Ascending aorta (tissue), 2 donors: Measurements from ENCODE around the gene PTPRG. TPM values are rescaled to one million over a fixed set of nuclear protein-coding genes. Genes with fewer than 3 reads are reported as not detected.

Experiments
- DNase-seq, 2 donors: peaks; one replicate each; pipeline ENCODE4 v3.0.0-alpha.2; 2019; ENCODE audit warnings: low spot score in 2 of 2
- H3K27ac ChIP-seq, 2 donors: fragments of 200-600 bp; sonication (generic); one replicate each; pipeline ENCODE4 v1.5.1; 2016 to 2017; ENCODE audit warnings: mild to moderate bottlenecking in 1 of 2
- H3K27me3 ChIP-seq: fragments of 200-600 bp; sonication (generic); one replicate; pipeline ENCODE4 v1.5.1; 2017
- H3K36me3 ChIP-seq, 2 donors: fragments of 200-600 bp; sonication (generic); one replicate each; pipeline ENCODE4 v1.5.1; 2016
- H3K4me1 ChIP-seq, 2 donors: fragments of 200-600 bp; sonication (generic); one replicate each; pipeline ENCODE4 v1.5.1; 2016 to 2017; ENCODE audit warnings: mild to moderate bottlenecking in 1 of 2
- H3K4me3 ChIP-seq, 2 donors: fragments of 200-600 bp; sonication (generic); one replicate each; pipeline ENCODE4 v1.5.1; 2016 to 2017; ENCODE audit warnings: mild to moderate bottlenecking in 1 of 2
- H3K9me3 ChIP-seq, 2 donors: fragments of 200-600 bp; sonication (generic); one replicate each; pipeline ENCODE4 v1.5.1; 2016
- intact Hi-C: fragments of 100-400 bp; cut with DNase I; formaldehyde crosslinking; loops from one replicate; pipeline ENCODE4 v1.15.1; 2023
- total RNA-seq: library from RNA; depleted of rRNA; stranded (reverse); fragments of >200 nt; gene quantifications from one replicate; pipeline ENCODE4 v1.1.0, GENCODE V29; 2016
- TF ChIP-seq, protein P1 (sequence below), 3 experiments: fragments of 200-600 bp in 2 of 3; fragments of 450-650 bp in 1 of 3; sonication (generic) in 2 of 3; IDR thresholded peaks; one replicate each; pipeline ENCODE4 v1.5.1; 2016 to 2019; ENCODE audit warnings: antibody characterized with exemption in 3 of 3, mild to moderate bottlenecking in 1 of 3, moderate library complexity in 1 of 3

PTPRG gene
- total RNA-seq, 1 donor from 2014 or later = 129 TPM

DNA sequence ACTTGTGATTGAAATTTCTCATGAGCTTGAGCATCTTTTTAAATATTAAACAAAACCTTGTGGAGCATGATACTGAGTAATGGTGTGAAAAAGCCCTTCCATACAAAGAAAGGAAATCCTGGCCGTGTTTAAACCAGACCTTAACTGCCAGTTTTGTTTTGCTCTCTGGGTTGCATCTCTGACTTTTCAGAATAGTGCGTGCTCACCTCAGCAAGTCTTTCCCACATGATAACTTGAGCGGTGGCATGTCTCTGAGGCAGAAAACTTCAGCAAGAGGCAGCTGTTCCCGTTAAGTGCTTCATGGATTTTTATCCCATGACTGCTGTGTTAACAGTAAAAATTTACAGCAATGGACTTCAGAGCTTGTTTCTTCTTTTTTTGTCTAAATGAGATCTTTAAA, 418.7 kb downstream of the PTPRG start:
- H3K4me1 ChIP-seq = peaks cover 4 to 6% of the 10 kb centered on the region in 2 donors
- H3K36me3 ChIP-seq = no peaks in the 10 kb centered on the region
- TF ChIP-seq, protein P1, sequence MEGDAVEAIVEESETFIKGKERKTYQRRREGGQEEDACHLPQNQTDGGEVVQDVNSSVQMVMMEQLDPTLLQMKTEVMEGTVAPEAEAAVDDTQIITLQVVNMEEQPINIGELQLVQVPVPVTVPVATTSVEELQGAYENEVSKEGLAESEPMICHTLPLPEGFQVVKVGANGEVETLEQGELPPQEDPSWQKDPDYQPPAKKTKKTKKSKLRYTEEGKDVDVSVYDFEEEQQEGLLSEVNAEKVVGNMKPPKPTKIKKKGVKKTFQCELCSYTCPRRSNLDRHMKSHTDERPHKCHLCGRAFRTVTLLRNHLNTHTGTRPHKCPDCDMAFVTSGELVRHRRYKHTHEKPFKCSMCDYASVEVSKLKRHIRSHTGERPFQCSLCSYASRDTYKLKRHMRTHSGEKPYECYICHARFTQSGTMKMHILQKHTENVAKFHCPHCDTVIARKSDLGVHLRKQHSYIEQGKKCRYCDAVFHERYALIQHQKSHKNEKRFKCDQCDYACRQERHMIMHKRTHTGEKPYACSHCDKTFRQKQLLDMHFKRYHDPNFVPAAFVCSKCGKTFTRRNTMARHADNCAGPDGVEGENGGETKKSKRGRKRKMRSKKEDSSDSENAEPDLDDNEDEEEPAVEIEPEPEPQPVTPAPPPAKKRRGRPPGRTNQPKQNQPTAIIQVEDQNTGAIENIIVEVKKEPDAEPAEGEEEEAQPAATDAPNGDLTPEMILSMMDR (IDR thresholded peaks at IDR 0.05) = no peak
- H3K27me3 ChIP-seq = no peaks in the 10 kb centered on the region
- H3K9me3 ChIP-seq = no peaks in the 10 kb centered on the region
- intact Hi-C loops = no loop called here
- no peak overlapping the region for H3K27ac ChIP-seq
- no peak overlapping the region for H3K4me3 ChIP-seq
- no peak for DNase-seq

DNA sequence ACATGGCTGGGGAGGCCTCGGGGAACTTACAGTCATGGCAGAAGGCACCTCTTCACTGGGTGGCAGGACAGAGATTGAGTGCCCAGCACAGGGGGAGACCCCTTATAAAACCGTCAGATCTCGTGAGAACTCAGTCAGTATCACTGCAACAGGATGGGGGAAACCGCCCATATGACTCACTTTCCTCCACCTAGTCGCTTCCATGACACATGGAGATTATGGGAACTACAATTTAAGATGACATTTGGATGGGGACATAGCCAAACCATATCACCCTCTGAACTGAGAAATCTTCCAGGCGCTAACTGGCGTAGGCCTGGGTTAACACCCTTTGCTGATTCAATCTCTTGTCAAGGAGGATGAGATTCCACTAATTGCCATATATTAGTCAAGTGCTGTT, 419.7 kb downstream of the PTPRG start:
- intact Hi-C loops = no loop called here
- Histone ChIP-seq H3K36me3 (no peaks in the 10 kb centered on the region), H3K4me3 (no peak overlapping the region), H3K27ac (no peak overlapping the region), H3K4me1 (peaks cover 0 to 6% of the 10 kb centered on the region in 2 donors), H3K27me3 (no peaks in the 10 kb centered on the region), H3K9me3 (no peaks in the 10 kb centered on the region)
- TF ChIP-seq, protein P1 (IDR thresholded peaks at IDR 0.05) = no peak
- no peak for DNase-seq

DNA sequence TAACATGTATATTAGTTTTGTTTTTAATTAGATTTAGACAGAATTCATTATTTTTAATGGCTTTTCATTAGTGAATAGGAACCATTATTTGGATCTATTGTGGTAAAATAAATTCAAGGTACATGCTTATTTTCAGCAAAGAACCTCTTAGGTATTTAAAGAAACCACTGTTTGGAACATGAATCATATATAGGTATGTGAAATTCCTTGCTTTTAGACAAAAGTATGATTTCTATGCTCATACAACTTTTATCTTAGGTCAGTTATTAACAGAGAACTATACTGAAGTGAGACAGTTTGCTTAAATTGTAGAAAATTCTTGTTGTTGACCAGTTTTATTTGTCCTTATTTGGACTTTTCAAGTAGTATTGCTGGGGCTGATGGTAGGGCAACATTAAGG, 422.1 kb downstream of the PTPRG start:
- H3K27ac ChIP-seq = no peak overlapping the region
- no peak for DNase-seq
- peaks cover 0 to 6% of the 10 kb centered on the region in 2 donors for H3K4me1 ChIP-seq
- H3K9me3 ChIP-seq = no peaks in the 10 kb centered on the region
- no peaks in the 10 kb centered on the region for H3K36me3 ChIP-seq
- intact Hi-C loops = no loop called here
- H3K27me3 ChIP-seq = no peaks in the 10 kb centered on the region
- TF ChIP-seq, protein P1 (IDR thresholded peaks at IDR 0.05) = no peak
- H3K4me3 ChIP-seq = no peak overlapping the region

DNA sequence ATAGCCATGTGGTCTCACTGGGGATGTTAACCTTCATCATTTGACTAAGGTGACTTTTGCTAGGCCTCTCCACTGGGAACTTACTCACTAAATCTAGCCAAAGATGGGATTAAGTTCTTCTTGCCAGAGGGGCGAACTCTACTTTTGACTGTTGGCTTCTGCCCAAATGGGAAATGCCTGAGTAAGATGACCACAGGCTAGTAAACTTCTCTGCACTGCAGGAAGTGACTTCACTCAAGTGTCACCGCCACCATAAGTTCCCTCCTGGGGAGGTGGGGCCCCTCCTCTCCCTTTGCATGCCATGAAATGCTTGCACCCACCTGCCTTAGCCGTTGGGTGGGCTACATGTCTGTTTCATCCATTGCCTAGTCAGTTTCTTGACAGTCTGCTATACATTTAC, 423.6 kb downstream of the PTPRG start:
- no peaks in the 10 kb centered on the region for H3K9me3 ChIP-seq
- peaks cover 0 to 6% of the 10 kb centered on the region in 2 donors for H3K4me1 ChIP-seq
- H3K36me3 ChIP-seq = no peaks in the 10 kb centered on the region
- H3K27ac ChIP-seq = no peak overlapping the region
- TF ChIP-seq, protein P1 (IDR thresholded peaks at IDR 0.05) = no peak
- DNase-seq = no peak
- no peak overlapping the region for H3K4me3 ChIP-seq
- no peaks in the 10 kb centered on the region for H3K27me3 ChIP-seq
- intact Hi-C loops = no loop called here

DNA sequence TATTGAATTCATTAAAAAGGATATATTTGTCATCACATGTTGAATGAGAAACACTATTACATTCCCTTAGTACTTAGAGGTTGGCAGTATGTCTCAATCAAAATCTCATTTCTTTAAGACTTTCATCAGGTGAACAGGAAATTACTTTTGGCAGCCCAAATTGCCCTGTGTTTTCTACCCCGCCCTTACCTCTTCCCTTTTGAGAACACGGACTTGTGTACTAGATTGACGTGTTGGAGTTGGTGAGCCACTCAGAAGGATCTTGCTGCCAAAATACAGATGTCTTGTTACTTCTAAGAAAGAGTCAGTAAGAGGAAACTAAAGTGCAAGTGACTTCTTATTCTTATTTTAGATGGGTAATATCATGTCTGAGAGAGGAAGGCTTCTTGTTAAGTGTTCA, 425.1 kb downstream of the PTPRG start:
- TF ChIP-seq, protein P1 (IDR thresholded peaks at IDR 0.05) = no peak

DNA sequence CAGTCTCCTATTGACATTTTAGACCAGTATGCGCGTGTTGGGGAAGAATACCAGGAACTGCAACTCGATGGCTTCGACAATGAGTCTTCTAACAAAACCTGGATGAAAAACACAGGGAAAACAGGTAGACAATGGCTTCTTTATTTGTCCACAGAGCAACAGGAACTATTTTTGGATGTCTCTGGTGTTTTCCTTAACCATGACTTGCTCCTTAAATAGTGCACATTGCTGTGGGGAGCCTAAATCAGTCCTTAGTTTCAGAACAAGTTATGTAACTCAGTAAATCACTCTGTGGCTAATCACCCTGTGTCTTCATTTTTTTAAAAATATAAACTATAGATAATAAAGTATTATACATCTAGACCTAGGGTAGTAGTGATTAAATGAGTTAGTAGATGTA, 428.3 kb downstream of the PTPRG start:
- H3K27ac ChIP-seq = no peak overlapping the region
- H3K36me3 ChIP-seq = peaks cover 0 to 11% of the 10 kb centered on the region in 2 donors
- TF ChIP-seq, protein P1 (IDR thresholded peaks at IDR 0.05) = no peak
- no peak for DNase-seq
- H3K4me3 ChIP-seq = no peak overlapping the region
- no peaks in the 10 kb centered on the region for H3K9me3 ChIP-seq
- no peaks in the 10 kb centered on the region for H3K4me1 ChIP-seq
- intact Hi-C loops = no loop called here
- H3K27me3 ChIP-seq = no peaks in the 10 kb centered on the region

More for the DNA sequence above, 425.1 kb downstream of the PTPRG start:
- Histone ChIP-seq H3K27ac (no peak overlapping the region), H3K9me3 (no peaks in the 10 kb centered on the region), H3K27me3 (no peaks in the 10 kb centered on the region), H3K4me1 (no peaks in the 10 kb centered on the region), H3K36me3 (peaks cover 0 to 8% of the 10 kb centered on the region in 2 donors), H3K4me3 (no peak overlapping the region)
- intact Hi-C loops = no loop called here
- no peak for DNase-seq
